Endothelial cell (in vitro differentiated cells): ENCODE measurements around the gene CISD3. TPM values are rescaled to one million over a fixed set of nuclear protein-coding genes. Genes with fewer than 3 reads are reported as not detected.
A peak's percentile ranks its signal among the peaks of the same experiment; 100 is the strongest.

Source experiments
- DNase-seq: peaks from one replicate; pipeline ENCODE4 v3.0.0; 2021; ENCODE audit warnings: low spot score
- H3K27ac Mint-ChIP-seq: one replicate; pipeline ENCODE4 v1.8.0; 2021; ENCODE audit warnings: mixed read lengths, inconsistent platforms; ENCODE audit not compliant: unreplicated experiment
- H3K27me3 Mint-ChIP-seq: one replicate; pipeline ENCODE4 v1.8.0; 2021; ENCODE audit warnings: mild to moderate bottlenecking, moderate library complexity, mixed read lengths, inconsistent platforms; ENCODE audit not compliant: unreplicated experiment
- H3K36me3 Mint-ChIP-seq: one replicate; pipeline ENCODE4 v1.8.0; 2021; ENCODE audit warnings: mild to moderate bottlenecking, low read depth, mixed read lengths, inconsistent platforms; ENCODE audit not compliant: unreplicated experiment
- H3K4me1 Mint-ChIP-seq: one replicate; pipeline ENCODE4 v1.8.0; 2021; ENCODE audit warnings: mild to moderate bottlenecking, mixed read lengths, inconsistent platforms; ENCODE audit not compliant: unreplicated experiment
- H3K4me3 Mint-ChIP-seq: one replicate; pipeline ENCODE4 v1.8.0; 2021; ENCODE audit warnings: mild to moderate bottlenecking, mixed read lengths, inconsistent platforms; ENCODE audit not compliant: unreplicated experiment
- H3K9me3 Mint-ChIP-seq: one replicate; pipeline ENCODE4 v1.8.0; 2021; ENCODE audit warnings: mixed read lengths, inconsistent platforms; ENCODE audit not compliant: unreplicated experiment
- total RNA-seq: library from RNA; stranded (reverse); fragmentation: NEBNext Ultra II Directional; extraction: Animal tissue kit (Norgen Biotek cat#: 25700); gene quantifications from one replicate; pipeline ENCODE4 v1.2.1, GENCODE V29; 2021; ENCODE audit not compliant: unreplicated experiment
- TF ChIP-seq, protein P1 (sequence below): fragments of 200-600 bp; sonication (generic); IDR thresholded peaks from one replicate; pipeline ENCODE4 v1.5.0; 2021; ENCODE audit warnings: antibody characterized with exemption; ENCODE audit not compliant: unreplicated experiment

The CISD3 gene
- total RNA-seq, 1 donor from 2014 or later, result 17.0 TPM

DNA sequence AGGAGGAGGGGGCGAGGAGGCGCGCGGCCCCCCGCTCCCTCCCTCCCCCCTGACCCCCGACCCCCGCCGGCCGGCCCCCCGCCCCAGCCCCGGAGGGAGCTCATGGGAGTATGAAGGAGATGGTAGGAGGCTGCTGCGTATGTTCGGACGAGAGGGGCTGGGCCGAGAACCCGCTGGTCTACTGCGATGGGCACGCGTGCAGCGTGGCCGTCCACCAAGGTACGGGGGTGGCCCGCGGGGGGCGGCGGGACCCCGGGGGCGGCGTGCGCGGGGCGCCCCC lies 24.7 kb upstream of the CISD3 start:
- no peaks in the 10 kb centered on the region for H3K9me3 Mint-ChIP-seq
- H3K27me3 Mint-ChIP-seq, result peaks cover 26% of the 10 kb centered on the region
- H3K4me3 Mint-ChIP-seq, result no peak overlapping the region
- peak; percentile 26 for DNase-seq
- H3K27ac Mint-ChIP-seq, result no peak overlapping the region
- H3K4me1 Mint-ChIP-seq, result peaks cover 38% of the 10 kb centered on the region
- TF ChIP-seq, protein P1, sequence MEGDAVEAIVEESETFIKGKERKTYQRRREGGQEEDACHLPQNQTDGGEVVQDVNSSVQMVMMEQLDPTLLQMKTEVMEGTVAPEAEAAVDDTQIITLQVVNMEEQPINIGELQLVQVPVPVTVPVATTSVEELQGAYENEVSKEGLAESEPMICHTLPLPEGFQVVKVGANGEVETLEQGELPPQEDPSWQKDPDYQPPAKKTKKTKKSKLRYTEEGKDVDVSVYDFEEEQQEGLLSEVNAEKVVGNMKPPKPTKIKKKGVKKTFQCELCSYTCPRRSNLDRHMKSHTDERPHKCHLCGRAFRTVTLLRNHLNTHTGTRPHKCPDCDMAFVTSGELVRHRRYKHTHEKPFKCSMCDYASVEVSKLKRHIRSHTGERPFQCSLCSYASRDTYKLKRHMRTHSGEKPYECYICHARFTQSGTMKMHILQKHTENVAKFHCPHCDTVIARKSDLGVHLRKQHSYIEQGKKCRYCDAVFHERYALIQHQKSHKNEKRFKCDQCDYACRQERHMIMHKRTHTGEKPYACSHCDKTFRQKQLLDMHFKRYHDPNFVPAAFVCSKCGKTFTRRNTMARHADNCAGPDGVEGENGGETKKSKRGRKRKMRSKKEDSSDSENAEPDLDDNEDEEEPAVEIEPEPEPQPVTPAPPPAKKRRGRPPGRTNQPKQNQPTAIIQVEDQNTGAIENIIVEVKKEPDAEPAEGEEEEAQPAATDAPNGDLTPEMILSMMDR, result no peak
- H3K36me3 Mint-ChIP-seq, result peaks cover 18% of the 10 kb centered on the region

DNA sequence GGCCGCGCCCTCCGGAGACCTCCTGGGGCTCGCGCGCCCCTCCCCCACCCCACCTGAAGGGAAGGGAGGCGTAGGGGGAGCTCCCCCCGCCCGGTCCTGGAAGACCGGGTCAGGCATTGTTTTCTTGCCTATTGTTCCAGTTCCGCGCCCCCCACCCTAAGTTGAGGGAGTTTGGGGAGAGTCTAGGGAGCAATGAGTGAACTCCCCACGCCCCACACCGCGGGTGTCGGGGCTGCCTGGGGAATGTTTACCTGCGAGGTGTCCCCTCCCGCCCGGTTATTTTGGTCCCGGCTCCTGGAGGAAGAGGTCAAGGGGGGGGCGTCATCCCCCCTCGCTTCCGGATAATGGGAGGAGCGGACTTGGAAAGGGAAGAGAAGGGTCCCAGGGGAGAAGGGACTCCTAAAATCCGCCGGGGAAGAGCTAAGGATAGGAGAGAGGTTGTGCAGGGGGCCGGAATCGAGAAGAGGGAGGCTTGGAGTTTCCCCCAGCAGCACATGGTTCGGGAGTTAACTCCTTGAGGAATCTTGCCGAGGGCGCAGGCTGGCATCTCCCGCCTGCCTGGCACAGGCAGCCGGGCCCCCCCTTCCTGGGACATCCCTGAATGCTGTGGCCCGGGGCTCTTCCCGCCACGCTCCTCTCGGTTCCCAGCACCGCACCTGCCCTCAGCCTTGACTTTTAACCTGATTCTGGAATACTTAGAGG lies 24.2 kb upstream of the CISD3 start:
- TF ChIP-seq, protein P1, result no peak
- Mint-ChIP-seq H3K36me3 (peaks cover 22% of the 10 kb centered on the region), H3K9me3 (no peaks in the 10 kb centered on the region), H3K4me1 (peaks cover 38% of the 10 kb centered on the region), H3K27ac (peak overlapping the region; percentile 61), H3K27me3 (peaks cover 27% of the 10 kb centered on the region), H3K4me3 (peak overlapping the region; percentile 92)
- DNase-seq, result peak; percentile 30

DNA sequence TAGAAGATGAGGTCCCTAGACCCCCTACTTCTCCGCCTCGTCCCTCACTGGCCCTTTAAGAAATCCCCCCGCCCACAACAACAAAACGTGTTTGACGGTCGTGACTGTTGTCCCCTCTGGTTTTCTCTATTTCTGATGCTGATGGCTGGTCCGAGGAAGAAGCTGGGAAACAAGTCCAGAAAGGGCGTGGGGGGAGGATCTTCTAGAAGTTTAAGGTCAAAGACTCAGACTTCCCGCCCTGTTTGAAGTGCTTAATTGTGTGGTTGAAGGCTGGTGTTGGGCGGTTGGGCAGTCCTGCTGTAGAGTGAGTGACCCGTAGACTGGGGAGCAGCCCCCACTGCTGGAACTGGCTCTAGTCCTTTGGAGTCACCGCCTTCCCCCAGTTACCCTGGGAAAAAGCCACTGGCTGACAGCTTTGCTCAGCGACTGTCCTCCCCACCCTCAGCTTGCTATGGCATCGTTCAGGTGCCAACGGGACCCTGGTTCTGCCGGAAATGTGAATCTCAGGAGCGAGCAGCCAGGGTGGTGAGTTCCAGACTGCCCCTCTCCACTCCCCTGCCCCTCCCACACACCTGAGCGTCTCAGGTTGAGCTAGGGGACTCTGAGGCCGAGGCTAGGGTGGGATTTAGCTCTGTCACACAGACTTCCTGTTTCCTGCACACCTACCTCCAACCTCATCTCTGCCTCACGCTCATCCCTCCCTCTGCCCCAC lies 23.5 kb upstream of the CISD3 start:
- H3K4me3 Mint-ChIP-seq, result peak overlapping the region; percentile 92
- H3K27me3 Mint-ChIP-seq, result peaks cover 20% of the 10 kb centered on the region
- peaks cover 19% of the 10 kb centered on the region for H3K36me3 Mint-ChIP-seq
- TF ChIP-seq, protein P1, result no peak
- no peak for DNase-seq
- H3K27ac Mint-ChIP-seq, result peak overlapping the region; percentile 61
- H3K4me1 Mint-ChIP-seq, result peaks cover 36% of the 10 kb centered on the region
- no peaks in the 10 kb centered on the region for H3K9me3 Mint-ChIP-seq

DNA sequence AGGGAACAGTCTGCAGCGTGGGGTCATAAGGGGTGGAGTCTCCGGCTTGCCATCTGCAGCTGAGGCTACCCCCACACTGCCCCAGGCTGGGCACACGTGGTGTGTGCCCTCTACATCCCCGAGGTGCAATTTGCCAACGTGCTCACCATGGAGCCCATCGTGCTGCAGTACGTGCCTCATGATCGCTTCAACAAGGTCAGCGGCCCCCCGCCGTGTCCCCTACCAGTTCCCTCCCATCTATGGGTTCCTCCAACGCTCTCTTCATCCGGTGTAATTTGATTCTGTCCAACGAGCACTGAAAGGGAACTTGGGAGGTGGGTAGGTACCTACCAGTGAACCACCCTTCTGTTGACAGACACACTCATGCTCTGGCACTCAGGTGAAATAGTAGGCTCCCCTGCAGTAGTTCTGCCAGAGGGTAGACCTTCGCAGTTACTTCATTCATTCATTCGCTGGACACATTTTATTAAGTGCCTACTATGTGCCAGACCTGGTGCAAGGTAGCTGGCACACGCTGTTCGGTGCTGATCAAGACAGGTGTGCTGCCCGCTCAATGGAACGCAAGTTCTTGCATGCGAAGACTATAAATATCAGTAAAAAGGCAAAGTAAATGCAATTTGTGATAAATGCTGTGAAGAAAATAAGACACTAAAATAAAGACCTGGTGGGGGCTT lies 22.3 kb upstream of the CISD3 start:
- H3K27ac Mint-ChIP-seq, result no peak overlapping the region
- DNase-seq, result no peak
- peak overlapping the region; percentile 75 for H3K4me3 Mint-ChIP-seq
- peaks cover 23% of the 10 kb centered on the region for H3K36me3 Mint-ChIP-seq
- peaks cover 36% of the 10 kb centered on the region for H3K4me1 Mint-ChIP-seq
- H3K27me3 Mint-ChIP-seq, result peaks cover 18% of the 10 kb centered on the region
- no peaks in the 10 kb centered on the region for H3K9me3 Mint-ChIP-seq
- TF ChIP-seq, protein P1, result no peak
